Measurements from ENCODE around the gene ST6GALNAC3. TPM values are rescaled to one million over a fixed set of nuclear protein-coding genes. Genes with fewer than 3 reads are reported as not detected.

Gene ST6GALNAC3
- total and polyA plus RNA-seq, 3 donors from 2014 or later = 0.46 to 0.87 (median 0.74) TPM

DNA sequence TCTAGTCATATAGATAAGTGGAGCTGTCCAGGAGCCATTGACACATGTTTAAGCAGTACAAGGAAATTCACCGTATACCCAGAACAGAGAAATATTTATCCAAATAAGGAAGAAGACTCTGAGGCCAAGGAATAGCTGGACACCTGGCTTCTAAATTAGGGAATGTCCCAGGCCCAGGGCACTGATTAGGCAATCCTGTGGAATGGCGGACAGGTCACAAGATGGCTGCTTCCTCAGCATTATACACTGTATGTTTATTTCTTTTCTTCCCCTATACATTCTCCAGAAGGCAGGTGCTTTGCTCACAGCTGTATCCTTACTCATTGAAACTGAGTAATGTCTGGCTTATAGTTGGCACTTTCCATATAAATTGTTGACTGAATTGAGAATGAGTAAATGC lies 59.4 kb downstream of the ST6GALNAC3 start:
- H3K4me3 ChIP-seq = no peak overlapping the region
- no peak for DNase-seq
- H3K27ac ChIP-seq = no peak overlapping the region
- H3K4me1 ChIP-seq = no peaks in the 10 kb centered on the region
- no peaks in the 10 kb centered on the region for H3K36me3 ChIP-seq (ENCODE audit: low read depth, missing control alignments)
- 88 to 89% methylated on average over 2 of the region's 2 CpGs for WGBS, 2 donors
- H3K27me3 ChIP-seq = no peaks in the 10 kb centered on the region
- intact Hi-C loops (cut with DNase I; ENCODE audit: low total_unique reads) = no loop called here
- no peaks in the 10 kb centered on the region for H3K9me3 ChIP-seq
- TF ChIP-seq POLR2A (IDR thresholded peaks at IDR 0.05) = no peak
- TF ChIP-seq, protein P1, sequence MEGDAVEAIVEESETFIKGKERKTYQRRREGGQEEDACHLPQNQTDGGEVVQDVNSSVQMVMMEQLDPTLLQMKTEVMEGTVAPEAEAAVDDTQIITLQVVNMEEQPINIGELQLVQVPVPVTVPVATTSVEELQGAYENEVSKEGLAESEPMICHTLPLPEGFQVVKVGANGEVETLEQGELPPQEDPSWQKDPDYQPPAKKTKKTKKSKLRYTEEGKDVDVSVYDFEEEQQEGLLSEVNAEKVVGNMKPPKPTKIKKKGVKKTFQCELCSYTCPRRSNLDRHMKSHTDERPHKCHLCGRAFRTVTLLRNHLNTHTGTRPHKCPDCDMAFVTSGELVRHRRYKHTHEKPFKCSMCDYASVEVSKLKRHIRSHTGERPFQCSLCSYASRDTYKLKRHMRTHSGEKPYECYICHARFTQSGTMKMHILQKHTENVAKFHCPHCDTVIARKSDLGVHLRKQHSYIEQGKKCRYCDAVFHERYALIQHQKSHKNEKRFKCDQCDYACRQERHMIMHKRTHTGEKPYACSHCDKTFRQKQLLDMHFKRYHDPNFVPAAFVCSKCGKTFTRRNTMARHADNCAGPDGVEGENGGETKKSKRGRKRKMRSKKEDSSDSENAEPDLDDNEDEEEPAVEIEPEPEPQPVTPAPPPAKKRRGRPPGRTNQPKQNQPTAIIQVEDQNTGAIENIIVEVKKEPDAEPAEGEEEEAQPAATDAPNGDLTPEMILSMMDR (IDR thresholded peaks at IDR 0.05) = no peak

DNA sequence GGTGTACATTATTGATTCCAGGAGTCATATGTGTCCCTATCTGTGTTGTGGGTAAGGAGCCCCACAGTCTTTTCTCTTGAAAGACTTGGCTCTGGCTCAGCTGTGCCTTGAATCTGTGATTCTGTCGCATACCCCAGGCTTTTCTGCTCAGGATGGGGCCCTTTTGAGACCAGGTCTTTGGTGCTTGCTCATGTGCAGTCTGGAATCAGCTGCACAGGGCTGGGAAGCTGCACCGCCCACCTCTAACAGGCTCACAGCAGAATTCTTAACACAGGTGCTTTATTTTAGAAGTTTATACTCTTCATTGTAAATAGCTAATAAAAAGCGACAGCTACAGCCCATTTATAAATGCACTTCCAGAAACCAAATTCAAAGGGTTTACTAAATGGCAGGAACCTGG lies 61.3 kb downstream of the ST6GALNAC3 start:
- WGBS, 2 donors = 75 to 92% methylated on average over 2 to 3 of the region's 3 CpGs
- DNase-seq = no peak
- H3K27ac ChIP-seq = no peak overlapping the region

DNA sequence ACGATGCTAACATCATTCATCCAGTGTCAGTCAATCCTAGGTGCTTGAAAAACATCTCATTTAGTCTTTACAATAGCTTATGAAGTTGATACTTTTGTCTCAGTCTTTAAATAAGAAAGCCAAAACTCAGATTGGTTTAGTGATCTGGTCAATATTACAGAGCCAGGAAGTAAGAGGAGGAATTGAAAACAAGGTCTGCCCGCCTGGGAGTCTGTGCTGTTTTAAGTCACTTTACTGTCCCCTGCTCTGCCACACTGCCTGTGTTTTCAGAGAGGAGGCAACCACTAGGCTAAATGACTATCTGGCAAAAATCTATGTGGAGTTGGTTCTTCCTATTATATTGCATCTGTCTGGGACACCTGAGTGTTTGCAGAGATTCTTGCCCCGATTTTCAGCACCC lies 62.3 kb downstream of the ST6GALNAC3 start:
- H3K36me3 ChIP-seq (ENCODE audit: low read depth, missing control alignments) = no peaks in the 10 kb centered on the region
- no peak overlapping the region for H3K27ac ChIP-seq
- WGBS, 2 donors = 86 to 90% methylated on average over 3 of the region's 3 CpGs
- no peak for TF ChIP-seq POLR2A (IDR thresholded peaks at IDR 0.05)
- TF ChIP-seq, protein P1 (IDR thresholded peaks at IDR 0.05) = no peak
- H3K9me3 ChIP-seq = no peaks in the 10 kb centered on the region
- no peak overlapping the region for H3K4me3 ChIP-seq
- no peak for DNase-seq
- no peaks in the 10 kb centered on the region for H3K4me1 ChIP-seq
- intact Hi-C loops (cut with DNase I; ENCODE audit: low total_unique reads) = no loop called here
- H3K27me3 ChIP-seq = no peaks in the 10 kb centered on the region

More for the DNA sequence above, 61.3 kb downstream of the ST6GALNAC3 start:
- Histone ChIP-seq H3K36me3 (ENCODE audit: low read depth, missing control alignments) (no peaks in the 10 kb centered on the region), H3K9me3 (no peaks in the 10 kb centered on the region), H3K4me1 (no peaks in the 10 kb centered on the region), H3K27me3 (no peaks in the 10 kb centered on the region), H3K4me3 (no peak overlapping the region)
- no peak for TF ChIP-seq POLR2A (IDR thresholded peaks at IDR 0.05)
- TF ChIP-seq, protein P1 (IDR thresholded peaks at IDR 0.05) = no peak
- intact Hi-C loops (cut with DNase I; ENCODE audit: low total_unique reads) = no loop called here

DNA sequence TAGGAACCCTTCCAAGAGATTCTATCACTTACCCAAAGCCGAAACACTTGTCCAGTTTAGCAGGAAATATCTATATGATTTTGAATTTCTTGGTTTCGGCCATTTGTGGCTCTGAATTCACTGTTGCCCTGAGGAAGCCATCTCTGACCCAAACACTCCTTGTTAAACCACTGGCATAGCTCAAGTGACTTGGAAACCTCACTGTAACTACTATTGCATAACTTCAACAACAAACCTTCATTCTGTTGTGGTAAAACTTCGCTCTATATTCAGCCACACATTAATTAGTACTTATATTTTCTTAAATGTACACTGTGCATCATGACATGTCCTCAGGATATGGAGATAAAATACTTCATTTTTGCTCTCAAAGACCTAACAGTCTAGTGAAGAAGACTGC lies 63.2 kb downstream of the ST6GALNAC3 start:
- TF ChIP-seq, protein P1 (IDR thresholded peaks at IDR 0.05) = no peak
- no peak for TF ChIP-seq POLR2A (IDR thresholded peaks at IDR 0.05)
- no peaks in the 10 kb centered on the region for H3K9me3 ChIP-seq
- no peak overlapping the region for H3K4me3 ChIP-seq
- intact Hi-C loops (cut with DNase I; ENCODE audit: low total_unique reads) = no loop called here
- no peaks in the 10 kb centered on the region for H3K4me1 ChIP-seq
- no peaks in the 10 kb centered on the region for H3K27me3 ChIP-seq
- no peak overlapping the region for H3K27ac ChIP-seq
- no peak for DNase-seq
- 91 to 96% methylated on average over 3 of the region's 3 CpGs for WGBS, 2 donors
- H3K36me3 ChIP-seq (ENCODE audit: low read depth, missing control alignments) = no peaks in the 10 kb centered on the region

DNA sequence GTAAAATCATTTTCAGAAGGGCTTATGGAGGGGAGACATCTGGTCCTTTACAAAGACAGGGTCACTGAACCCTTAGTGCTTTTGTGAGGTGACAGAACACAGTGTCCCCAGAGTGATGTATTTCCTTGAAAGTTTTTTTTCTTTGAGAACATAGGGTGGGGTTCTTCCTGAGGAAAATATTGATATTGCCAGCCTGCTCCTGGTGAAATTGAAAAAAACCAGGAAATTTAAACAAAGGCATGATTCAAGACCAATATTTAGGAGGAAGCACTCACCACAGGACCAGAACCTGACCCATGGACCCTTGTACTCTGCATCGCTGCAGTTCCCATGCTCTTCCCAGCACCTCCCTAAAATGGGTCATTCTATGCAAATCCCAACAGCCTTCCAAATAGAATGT lies 63.7 kb downstream of the ST6GALNAC3 start:
- H3K27ac ChIP-seq = no peak overlapping the region
- 84 to 85% methylated on average over 1 of the region's 1 CpG for WGBS, 2 donors
- TF ChIP-seq, protein P1 (IDR thresholded peaks at IDR 0.05) = no peak
- TF ChIP-seq POLR2A (IDR thresholded peaks at IDR 0.05) = no peak
- H3K4me3 ChIP-seq = no peak overlapping the region
- no peaks in the 10 kb centered on the region for H3K27me3 ChIP-seq
- intact Hi-C loops (cut with DNase I; ENCODE audit: low total_unique reads) = no loop called here
- no peaks in the 10 kb centered on the region for H3K4me1 ChIP-seq
- no peaks in the 10 kb centered on the region for H3K9me3 ChIP-seq
- no peak for DNase-seq
- H3K36me3 ChIP-seq (ENCODE audit: low read depth, missing control alignments) = no peaks in the 10 kb centered on the region

All from testis (tissue), 3 donors.